Stimulated activated CD8-positive, alpha-beta memory T cell treated with anti-CD3 and anti-CD28 coated beads, Interleukin-15, amount 100 ng/mL, for 24 hours (primary cell): ENCODE results near the gene PC.

Experiments used
- DNase-seq: peaks from one replicate; pipeline ENCODE4 v3.0.0-alpha.2; 2020; ENCODE audit warnings: low read depth

Gene PC

GRCh38 chr11:66864924-66865697, 93.1 kb downstream of the PC start:
- no peak for DNase-seq

GRCh38 chr11:66864172-66864901, 93.8 kb downstream of the PC start:
- DNase-seq, result no peak

- no peak for DNase-seq
Measured at GRCh38 chr11:66863428-66864125, 94.6 kb downstream of the PC start.

- no peak for DNase-seq
Measured at GRCh38 chr11:66862559-66863037, 95.6 kb downstream of the PC start.

- no peak for DNase-seq
Measured at GRCh38 chr11:66861774-66862558, 96.2 kb downstream of the PC start.

- DNase-seq, result no peak
Measured at GRCh38 chr11:66861038-66861773, 97.0 kb downstream of the PC start.

GRCh38 chr11:66860449-66860831, 97.7 kb downstream of the PC start:
- no peak for DNase-seq

- no peak for DNase-seq
Measured at GRCh38 chr11:66859686-66860448, 98.3 kb downstream of the PC start.

- DNase-seq, result no peak
Measured at GRCh38 chr11:66858939-66859685, 99.1 kb downstream of the PC start.

- DNase-seq, result no peak
Measured at GRCh38 chr11:66858186-66858938, 99.8 kb downstream of the PC start.

- no peak for DNase-seq
Measured at GRCh38 chr11:66857927-66858185, 100.3 kb downstream of the PC start.

- no peak for DNase-seq
Measured at GRCh38 chr11:66857234-66857926, 100.8 kb downstream of the PC start.

- DNase-seq, result peak; percentile 26
Measured at GRCh38 chr11:66856496-66857233, 101.5 kb downstream of the PC start, which contains the start of gene LRFN4. Gene LRFN4 (plus strand): TSS chr11:66857064. CDS start chr11:66857745, 681 bp downstream.

- DNase-seq, result peak; percentile 70
Measured at GRCh38 chr11:66855574-66856495, 102.3 kb downstream of the PC start.

GRCh38 chr11:66854729-66855211, 103.4 kb downstream of the PC start:
- no peak for DNase-seq

- no peak for DNase-seq
Measured at GRCh38 chr11:66854231-66854661, 103.9 kb downstream of the PC start.
